ENCODE results near the gene COL12A1. TPM values are rescaled to one million over a fixed set of nuclear protein-coding genes. Genes with fewer than 3 reads are reported as not detected.

The COL12A1 gene
- total and polyA plus RNA-seq, 2 donors (not counting 3 experiments of a cell fraction or from before 2014, with no cell fraction given): 48.5 to 89.1 TPM

DNA sequence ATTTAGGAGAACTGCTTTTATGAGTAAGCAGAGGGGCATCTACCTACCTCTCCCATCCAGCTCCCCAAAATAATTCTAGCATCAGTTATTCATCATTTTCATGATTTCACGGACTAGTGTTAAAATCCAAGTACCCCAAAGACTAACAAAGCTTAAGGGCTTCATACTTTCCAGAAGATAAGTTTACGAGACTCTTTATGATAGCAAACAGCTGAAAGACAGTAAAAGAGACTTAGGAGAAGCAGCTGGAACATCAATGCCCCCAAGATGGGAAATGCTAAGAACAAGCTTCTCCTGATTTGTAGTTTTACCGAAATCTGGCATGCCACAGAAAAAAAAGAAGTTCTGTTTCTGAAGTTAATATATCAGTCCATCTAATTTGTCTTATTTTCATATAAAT, 70.0 kb downstream of the COL12A1 start:
- Histone ChIP-seq H3K9ac (replicated peaks; ENCODE audit: extremely low read depth, insufficient read depth, low read length) (no peak overlapping the region), H3K9me3 (replicated peaks; ENCODE audit: control insufficient read depth, insufficient read depth, low read length) (no peaks in the 10 kb centered on the region), H3K27ac (ENCODE audit: insufficient read depth, low read depth, low read length) (no peak overlapping the region), H3K79me2 (ENCODE audit: control insufficient read depth, insufficient read depth, low read length) (no peaks in the 10 kb centered on the region), H3K4me1 (ENCODE audit: control insufficient read depth, extremely low read depth, insufficient read depth, low read length) (no peaks in the 10 kb centered on the region), H3K27me3 (ENCODE audit: control insufficient read depth in 2 of 2, insufficient read depth in 2 of 2, low read length in 2 of 2) (no peaks in the 10 kb centered on the region), H3K4me3 (replicated peaks in 1 of 3; ENCODE audit: insufficient read depth in 1 of 3, low read depth in 1 of 3, low read length in 3 of 3) (no peak overlapping the region), H3K4me2 (ENCODE audit: insufficient read depth, low read length) (no peak overlapping the region), H3K9me1 (replicated peaks; ENCODE audit: control insufficient read depth, extremely low read depth, insufficient read depth, low read length) (no peaks in the 10 kb centered on the region), H4K20me1 (replicated peaks; ENCODE audit: control insufficient read depth, extremely low read depth, insufficient read depth, low read length) (no peaks in the 10 kb centered on the region), H2AFZ (ENCODE audit: low read depth, low read length) (no peak overlapping the region), H3K36me3 (ENCODE audit: control insufficient read depth in 2 of 2, extremely low read depth in 1 of 2, insufficient read depth in 2 of 2, low read length in 2 of 2) (peaks cover 0 to 2% of the 10 kb centered on the region in 2 experiments)
- BruUV-seq (replicated peaks): no TSS peak
- intact Hi-C loops (cut with micrococcal nuclease): no loop called here
- DNase-seq (ENCODE audit: low read depth, low spot score) (no peak), FAIRE-seq (no peak)
- dilution Hi-C loops (cut with MboI; ENCODE audit: extremely low pct_ligation_motif_present, low sequenced_read_pairs): no loop called here
- ChIA-PET POLR2A (no interaction called here), CTCF (interaction anchor here (2.0 kb wide), 1 partner anchor 10 kb away, joined by 5 read pairs; no protein-coding TSS in a partner anchor)
- TF ChIP-seq GATA2 (IDR thresholded peaks at IDR 0.05; ENCODE audit: insufficient read depth, insufficient read length, low read depth, low read length): no peak
- TF ChIP-seq POLR2A (IDR thresholded peaks at IDR 0.05; ENCODE audit: low read depth, low read length): no peak
- TF ChIP-seq FOS (IDR thresholded peaks at IDR 0.05; ENCODE audit: borderline replicate concordance, insufficient read depth, low read length): no peak
- no peak for TF ChIP-seq CTCF (IDR thresholded peaks at IDR 0.05; ENCODE audit: extremely low read depth in 1 of 2, insufficient read depth in 1 of 2, low read depth in 1 of 2, low read length in 2 of 2)
- TF ChIP-seq JUN (IDR thresholded peaks at IDR 0.05; ENCODE audit: borderline replicate concordance, insufficient read depth, insufficient read length, low read depth): no peak
- TF ChIP-seq MYC (IDR thresholded peaks at IDR 0.05; ENCODE audit: low read depth, low read length): no peak
- no peak for TF ChIP-seq MAX (IDR thresholded peaks at IDR 0.05; ENCODE audit: insufficient read depth, insufficient read length)
- no peak for TF ChIP-seq POLR2AphosphoS5 (IDR thresholded peaks at IDR 0.05; ENCODE audit: insufficient read depth, low read depth, low read length)
- TF ChIP-seq EZH2 (IDR thresholded peaks at IDR 0.05; ENCODE audit: borderline replicate concordance, low read depth, low read length, severe bottlenecking): no peak

All from endothelial cell of umbilical vein (primary cell).